SIG-M5 treated with dmso at 0.1 percent for 504 hours (cell line): Measurements from ENCODE around the gene ABLIM2.

Experiments used
- DNase-seq: peaks from one replicate; lab custom pipeline; 2025; ENCODE audit not compliant: unreplicated experiment; lab: John Stamatoyannopoulos, UW

ABLIM2 gene

DNA sequence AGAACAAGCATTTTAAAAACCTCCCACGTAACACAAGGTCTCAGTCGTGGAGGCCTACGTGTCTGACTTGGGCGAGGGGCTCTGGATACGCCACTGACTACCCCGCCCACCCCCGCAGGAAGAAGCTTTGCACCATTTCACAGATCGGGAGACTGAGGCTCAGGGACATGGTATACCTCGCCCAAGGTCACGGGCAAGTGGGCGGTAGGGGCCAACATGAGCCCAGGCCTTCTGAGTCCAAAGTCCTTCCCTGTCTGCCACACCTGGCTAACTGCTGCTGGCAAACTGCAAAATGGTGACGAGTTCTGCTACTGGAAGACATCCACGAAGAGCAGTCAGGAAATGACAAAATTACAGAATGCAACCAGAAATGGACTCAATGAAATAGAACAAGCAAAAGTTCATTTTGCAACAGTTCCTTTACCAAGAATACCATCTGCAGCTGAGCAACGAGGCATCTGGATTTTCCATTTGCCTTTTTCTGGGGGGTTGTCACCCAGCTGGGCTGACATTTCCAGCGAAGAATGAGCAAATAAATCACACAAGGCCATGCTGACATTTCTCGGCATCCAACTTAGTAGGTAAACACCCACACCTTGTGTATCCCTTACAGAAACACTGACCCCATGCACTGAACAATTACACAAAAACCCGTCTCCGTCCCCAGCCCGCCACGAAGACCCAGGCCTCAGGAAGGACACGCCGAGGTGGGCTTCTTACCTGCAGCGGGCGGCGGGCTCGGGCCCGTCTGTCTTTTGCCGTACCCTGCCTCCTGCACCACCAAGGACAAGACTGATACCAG is 148.7 kb downstream of the ABLIM2 start:
- DNase-seq: no peak

DNA sequence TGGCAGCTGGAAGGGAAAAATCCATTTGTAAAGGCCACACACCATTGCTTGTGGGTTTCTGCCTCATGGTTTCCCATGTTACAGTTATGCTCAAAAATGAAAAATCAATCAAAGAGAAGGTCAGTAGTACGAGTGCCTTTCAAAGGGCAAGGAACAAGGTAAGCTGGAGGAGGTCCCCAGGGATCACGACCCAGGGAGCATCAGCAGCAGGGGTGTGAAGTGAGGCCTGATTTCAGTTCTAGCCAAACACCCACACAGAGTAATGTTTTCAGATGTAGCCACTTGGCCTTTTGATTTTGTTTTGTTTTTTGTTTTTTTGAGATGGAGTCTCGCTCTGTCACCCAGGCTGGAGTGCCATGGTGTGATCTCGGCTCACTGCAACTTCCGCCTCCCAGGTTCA is 149.5 kb downstream of the ABLIM2 start:
- no peak for DNase-seq

GRCh38 chr4:8008391-8008790 is 150.2 kb downstream of the ABLIM2 start:
- no peak for DNase-seq

DNA sequence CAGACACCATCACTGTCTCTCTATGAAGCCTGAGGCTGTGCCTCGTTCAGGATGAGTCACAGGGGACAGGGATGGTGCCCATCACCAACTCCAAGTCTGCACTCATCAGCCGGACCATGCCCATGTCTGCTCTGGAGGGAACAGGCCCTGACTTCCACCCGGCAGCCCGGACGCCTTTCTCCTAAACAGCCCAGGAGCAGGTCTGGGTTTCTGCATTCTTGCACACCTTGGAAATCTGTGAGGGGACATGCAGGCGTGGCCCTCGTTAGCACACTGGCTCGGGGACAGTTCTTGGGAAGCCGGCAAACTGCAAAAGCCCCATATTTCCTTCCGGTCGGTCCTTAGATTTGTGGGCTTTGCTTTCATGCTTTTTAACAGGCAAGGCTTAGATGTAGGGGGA is 151.0 kb downstream of the ABLIM2 start:
- no peak for DNase-seq

GRCh38 chr4:8006471-8006870 is 152.1 kb downstream of the ABLIM2 start:
- DNase-seq: no peak

- DNase-seq: no peak
Observed at GRCh38 chr4:8005814-8006215, 152.8 kb downstream of the ABLIM2 start.

- no peak for DNase-seq
Observed at GRCh38 chr4:8005033-8005808, 153.4 kb downstream of the ABLIM2 start.

- no peak for DNase-seq
Observed at GRCh38 chr4:8004066-8004465, 154.5 kb downstream of the ABLIM2 start.

DNA sequence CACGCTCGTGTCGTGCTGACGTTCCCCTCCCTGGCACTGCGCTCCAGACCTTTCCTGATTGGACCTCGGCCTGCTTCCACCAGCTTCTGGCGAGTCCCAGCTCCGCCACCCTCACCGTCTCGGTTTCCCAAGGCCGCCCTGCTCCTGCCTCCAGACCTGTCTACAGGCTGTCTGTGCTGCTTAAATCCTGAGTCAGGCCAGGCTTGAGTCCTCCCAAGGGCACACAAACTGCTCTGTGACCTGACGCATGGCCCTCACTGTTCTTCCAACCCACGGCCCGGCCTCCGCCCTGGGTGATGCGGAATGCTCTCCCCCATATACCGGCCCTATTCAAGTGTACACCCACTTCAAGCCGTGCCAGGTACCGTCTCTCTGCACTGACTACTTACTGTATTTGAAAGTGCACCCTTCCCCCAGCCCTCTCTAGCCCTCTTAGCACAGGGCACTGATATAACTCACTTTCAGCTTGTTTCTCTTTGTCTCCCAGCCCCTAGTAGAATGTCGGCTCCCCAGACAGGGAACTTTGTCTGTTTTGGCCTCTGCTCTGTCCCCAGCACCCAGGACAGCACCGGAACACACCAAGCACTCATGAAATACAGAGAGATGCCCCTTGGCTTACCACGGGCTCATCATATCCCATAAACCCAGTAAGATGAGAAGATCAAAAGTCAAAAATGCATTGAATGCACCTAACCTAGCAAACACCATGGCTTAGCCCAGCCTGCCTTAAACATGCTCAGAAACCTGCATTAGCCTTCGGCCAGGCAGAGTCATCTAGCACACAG is 155.9 kb downstream of the ABLIM2 start:
- no peak for DNase-seq

DNA sequence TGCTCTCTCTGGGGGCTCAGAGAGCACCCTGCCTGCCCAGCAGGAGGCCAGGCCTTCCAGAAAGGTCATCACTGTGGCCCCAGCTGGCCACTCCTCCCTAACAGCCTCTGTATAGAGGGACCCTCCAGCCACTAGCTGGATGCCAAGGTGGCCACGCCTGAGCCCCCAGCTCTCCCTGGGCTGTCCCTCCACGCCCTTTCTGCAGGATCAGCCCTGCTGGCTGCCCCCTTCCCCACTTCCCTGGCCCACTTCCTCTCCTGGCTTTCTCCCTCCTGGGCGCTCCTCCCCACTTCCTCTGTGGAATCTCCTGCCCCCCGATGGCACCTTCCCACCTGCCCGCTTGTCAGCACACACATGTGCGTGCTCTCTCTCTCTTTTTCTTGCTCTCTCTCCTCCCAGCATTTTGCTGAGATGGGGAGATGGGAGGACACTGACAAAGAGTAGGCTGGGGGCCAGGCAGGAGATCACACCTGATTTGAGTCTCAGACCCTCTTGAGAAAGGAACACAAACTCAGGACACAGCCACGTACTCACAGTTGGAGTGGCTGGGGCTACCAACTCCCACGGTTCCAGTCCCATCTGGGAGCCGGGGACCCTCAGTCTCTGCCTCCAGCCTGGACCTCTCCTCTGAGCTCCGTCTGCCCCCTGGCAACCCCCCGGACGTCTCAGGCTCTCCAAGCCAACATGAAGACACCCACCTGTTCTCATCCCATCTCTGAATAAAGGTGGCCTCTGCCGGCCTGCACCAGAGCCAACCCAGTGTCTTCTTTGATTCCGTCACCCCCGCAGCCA is 156.9 kb downstream of the ABLIM2 start:
- DNase-seq: no peak

DNA sequence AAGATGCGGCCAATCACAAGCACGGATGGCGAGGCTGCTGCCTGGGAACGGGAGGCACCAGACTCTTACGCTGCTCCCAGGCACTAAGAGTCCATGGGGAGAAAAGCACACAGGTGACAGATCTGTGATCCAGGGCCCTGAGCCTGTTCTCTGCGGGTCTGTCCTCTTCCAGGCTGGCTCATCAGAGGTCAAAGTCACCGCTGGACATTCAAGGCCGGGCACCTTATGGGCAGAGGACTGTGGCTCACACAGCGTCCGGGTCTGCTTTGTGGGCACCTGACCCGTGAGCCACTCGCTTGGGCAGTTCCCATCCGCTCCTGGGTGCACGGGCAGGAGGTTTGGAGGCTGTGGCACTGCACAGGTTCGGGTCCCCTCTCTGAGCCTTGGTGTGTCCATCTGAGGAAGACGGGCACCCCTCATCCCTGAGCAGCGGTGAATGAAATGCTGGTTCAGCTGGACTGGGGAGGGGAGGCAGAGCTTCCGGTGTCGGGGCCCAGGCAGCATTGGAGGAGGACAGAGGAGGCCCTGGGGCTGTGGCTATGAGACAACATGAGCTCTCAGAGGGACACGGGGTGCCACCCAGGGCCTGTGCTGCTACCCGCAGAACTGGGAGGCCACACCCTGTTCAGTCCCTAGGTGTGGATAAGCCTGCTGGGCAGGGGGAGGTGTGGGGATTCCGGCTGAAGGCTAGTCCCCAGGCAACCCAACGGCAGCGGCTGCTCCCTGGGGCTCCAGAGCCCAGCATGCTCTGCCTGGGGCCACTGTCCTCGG is 157.7 kb downstream of the ABLIM2 start:
- DNase-seq: no peak

GRCh38 chr4:8000247-8000646 is 158.4 kb downstream of the ABLIM2 start:
- DNase-seq: no peak

DNA sequence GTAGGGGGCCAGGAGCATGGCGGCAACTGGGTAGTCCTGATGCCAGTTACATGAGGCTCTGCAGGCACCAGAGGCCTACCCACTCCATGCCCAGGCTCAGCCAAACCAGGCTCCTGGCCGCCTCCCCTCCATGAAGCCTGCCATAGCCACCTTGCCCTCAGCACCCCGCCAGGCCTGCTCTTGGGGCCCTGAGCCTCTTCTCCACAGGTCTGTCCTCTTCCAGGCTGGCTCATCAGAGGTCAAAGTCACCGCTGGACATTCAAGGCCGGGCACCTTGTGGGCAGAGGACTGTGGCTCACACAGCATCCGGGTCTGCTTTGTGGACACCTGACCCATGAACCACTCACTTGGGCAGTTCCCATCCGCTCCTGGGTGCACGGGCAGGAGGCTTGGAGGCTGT is 158.9 kb downstream of the ABLIM2 start:
- no peak for DNase-seq

- no peak for DNase-seq
Observed at GRCh38 chr4:7999279-7999678, 159.3 kb downstream of the ABLIM2 start.

DNA sequence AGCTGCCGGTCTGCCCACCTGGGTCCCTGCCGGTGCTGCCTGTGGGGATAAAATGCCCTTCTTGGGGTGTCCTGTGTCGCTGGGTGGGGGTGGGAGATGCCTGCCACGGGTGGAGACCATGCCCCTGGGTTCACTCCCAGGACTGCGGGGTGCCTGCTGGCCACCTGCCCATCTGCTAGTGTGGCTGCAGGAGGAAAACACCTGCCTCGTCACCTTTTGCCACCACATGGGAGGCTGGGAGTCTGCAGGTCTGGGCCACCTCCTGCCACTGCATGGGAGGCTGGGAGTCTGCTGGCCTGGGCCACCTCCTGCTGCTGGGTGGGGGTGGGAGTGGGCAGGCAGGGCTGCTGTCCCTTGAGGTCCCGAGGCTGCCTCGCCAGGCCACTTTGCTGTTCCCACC is 160.2 kb downstream of the ABLIM2 start:
- DNase-seq: no peak

DNA sequence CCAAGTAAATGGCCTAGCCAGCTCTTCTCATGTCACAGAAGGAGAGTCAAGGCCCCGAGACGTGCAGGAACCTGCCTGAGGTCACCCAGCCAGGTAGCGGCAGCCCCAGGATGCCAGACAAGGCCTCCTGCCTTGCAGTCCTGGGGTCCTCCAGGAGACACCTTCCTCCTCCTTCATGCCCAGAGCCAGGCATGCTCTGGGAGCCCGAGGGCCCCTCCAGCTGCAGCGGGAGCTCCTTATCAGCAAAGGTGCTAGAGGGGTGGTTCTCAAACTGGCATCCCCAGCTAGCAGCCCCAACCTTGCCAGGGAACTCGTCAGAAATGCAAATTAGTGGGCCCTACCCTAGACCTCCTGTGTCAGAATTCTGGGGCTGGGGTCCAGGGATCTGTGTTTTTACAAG is 162.7 kb downstream of the ABLIM2 start:
- DNase-seq: no peak

- DNase-seq: no peak
Observed at GRCh38 chr4:7995135-7995534, 163.5 kb downstream of the ABLIM2 start.

DNA sequence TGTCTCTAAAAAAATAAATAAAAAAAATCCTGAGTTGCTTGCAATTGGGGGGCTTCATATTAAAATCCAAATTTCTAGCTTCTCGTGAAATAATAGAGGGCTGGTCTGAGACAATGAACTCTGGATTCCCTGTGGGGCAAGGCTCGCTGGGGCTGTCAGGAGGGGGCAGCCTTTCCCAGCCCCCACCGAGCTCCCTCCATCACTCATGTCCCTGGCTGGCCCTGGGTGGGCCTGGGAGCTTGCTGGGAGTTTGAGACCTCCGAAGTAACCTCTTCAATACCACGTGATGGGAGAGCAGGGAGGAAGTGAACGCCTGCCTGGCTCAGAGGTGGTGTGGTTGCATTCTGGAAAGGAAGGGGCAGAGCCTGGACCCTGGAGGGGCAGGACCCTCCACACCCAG is 164.9 kb downstream of the ABLIM2 start:
- no peak for DNase-seq

GRCh38 chr4:7992846-7993245 is 165.8 kb downstream of the ABLIM2 start:
- no peak for DNase-seq

- DNase-seq: no peak
Observed at GRCh38 chr4:7990807-7991459, 167.7 kb downstream of the ABLIM2 start.
